HCT116 (cell line): ENCODE data around the gene PYGB.

Experiments
- ATF3 ChIP-seq: IDR thresholded peaks from 2 replicates; pipeline ENCODE4 v1.6.1; 2012
- CTCF ChIP-seq, 3 experiments: fragments of 200-600 bp in 1 of 3; sonication (generic) in 1 of 3; IDR thresholded peaks in 2 of 3; conservative IDR thresholded peaks in 1 of 3; 2 replicates each; pipeline ENCODE4 v1.5.1; 2012 to 2017; ENCODE audit warnings: low read depth in 2 of 3, low read length in 2 of 3, antibody characterized with exemption in 1 of 3, borderline replicate concordance in 1 of 3, control low read depth in 1 of 3, mild to moderate bottlenecking in 1 of 3, mixed read lengths in 1 of 3, mixed run types in 1 of 3, moderate library complexity in 1 of 3; ENCODE audit not compliant: insufficient read depth in 1 of 3
- JUND ChIP-seq: IDR thresholded peaks from 2 replicates; pipeline ENCODE4 v1.6.1; 2012
- MAX ChIP-seq: IDR thresholded peaks from 2 replicates; pipeline ENCODE4 v1.6.1; 2012
- POLR2A ChIP-seq: IDR thresholded peaks from 2 replicates; pipeline ENCODE4 v1.7.0; 2011; ENCODE audit warnings: borderline replicate concordance; ENCODE audit not compliant: insufficient read depth, insufficient read length; ENCODE audit errors: extremely low read depth
- RAD21 ChIP-seq: IDR thresholded peaks from 2 replicates; pipeline ENCODE4 v1.6.1; 2012; ENCODE audit warnings: low read depth, mild to moderate bottlenecking
- REST ChIP-seq: IDR thresholded peaks from 2 replicates; pipeline ENCODE4 v1.6.1; 2012; ENCODE audit warnings: low read depth
- SP1 ChIP-seq: IDR thresholded peaks from 2 replicates; pipeline ENCODE4 v1.6.1; 2012; ENCODE audit warnings: low read depth
- SRF ChIP-seq: IDR thresholded peaks from 2 replicates; pipeline ENCODE4 v1.6.1; 2012; ENCODE audit warnings: low read depth
- ZBTB33 ChIP-seq: IDR thresholded peaks from 2 replicates; pipeline ENCODE4 v1.6.1; 2011; ENCODE audit warnings: mild to moderate bottlenecking, low read length, moderate library complexity; ENCODE audit not compliant: insufficient replicate concordance; ENCODE audit errors: extremely low read depth
- ZNF274 ChIP-seq: fragments of 200-500 bp; sonication (Bioruptor generic); IDR thresholded peaks from 2 replicates; pipeline ENCODE4 v1.6.1; 2014; ENCODE audit warnings: mild to moderate bottlenecking, low read depth, low read length, inconsistent platforms

- no peak for TF ChIP-seq ZBTB33
- TF ChIP-seq REST = no peak
- TF ChIP-seq JUND = no peak
- no peak for TF ChIP-seq ATF3
- TF ChIP-seq POLR2A = no peak
- no peak for TF ChIP-seq SP1
- no peak for TF ChIP-seq RAD21
- no peak for TF ChIP-seq SRF
- no peak for TF ChIP-seq CTCF (IDR thresholded peaks at IDR 0.05 in 2 of 3, conservative IDR thresholded peaks at IDR 0.05 in 1 of 3; ENCODE audit: borderline replicate concordance in 1 of 3, insufficient read depth in 1 of 3, low read depth in 2 of 3, low read length in 2 of 3)
- no peak for TF ChIP-seq ZNF274
- no peak for TF ChIP-seq MAX
These were observed 67.7 kb downstream of the PYGB start for GRCh38 chr20:25315418-25316210.
